ENCODE data around the gene DIPK1B.

Gene DIPK1B

GRCh38 chr9:136720251-136720897 lies 8.0 kb downstream of the DIPK1B start:
- DNase-seq (ENCODE audit: low read depth in 2 of 2): no peak

- DNase-seq (ENCODE audit: low read depth in 2 of 2): no peak
Observed at GRCh38 chr9:136720898-136721338, 8.5 kb downstream of the DIPK1B start.

- no peak for DNase-seq (ENCODE audit: low read depth in 2 of 2)
Observed at GRCh38 chr9:136721339-136722092, 9.1 kb downstream of the DIPK1B start.

GRCh38 chr9:136722093-136722968 lies 10.0 kb downstream of the DIPK1B start:
- no peak for DNase-seq (ENCODE audit: low read depth in 2 of 2)

DNA sequence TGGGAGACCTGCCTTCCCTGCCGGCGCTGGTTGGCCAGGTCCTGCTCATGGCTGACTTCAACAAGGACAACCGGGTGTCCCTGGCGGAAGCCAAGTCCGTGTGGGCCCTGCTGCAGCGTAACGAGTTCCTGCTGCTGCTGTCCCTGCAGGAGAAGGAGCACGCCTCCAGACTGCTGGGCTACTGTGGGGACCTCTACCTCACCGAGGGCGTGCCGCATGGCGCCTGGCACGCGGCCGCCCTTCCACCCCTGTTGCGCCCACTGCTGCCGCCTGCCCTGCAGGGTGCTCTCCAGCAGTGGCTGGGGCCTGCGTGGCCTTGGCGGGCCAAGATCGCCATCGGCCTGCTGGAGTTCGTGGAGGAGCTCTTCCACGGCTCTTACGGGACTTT lies 10.6 kb downstream of the DIPK1B start:
- no peak for DNase-seq (ENCODE audit: low read depth in 2 of 2)

- no peak for DNase-seq (ENCODE audit: low read depth in 2 of 2)
Observed at GRCh38 chr9:136723362-136723976, 11.1 kb downstream of the DIPK1B start.

DNA sequence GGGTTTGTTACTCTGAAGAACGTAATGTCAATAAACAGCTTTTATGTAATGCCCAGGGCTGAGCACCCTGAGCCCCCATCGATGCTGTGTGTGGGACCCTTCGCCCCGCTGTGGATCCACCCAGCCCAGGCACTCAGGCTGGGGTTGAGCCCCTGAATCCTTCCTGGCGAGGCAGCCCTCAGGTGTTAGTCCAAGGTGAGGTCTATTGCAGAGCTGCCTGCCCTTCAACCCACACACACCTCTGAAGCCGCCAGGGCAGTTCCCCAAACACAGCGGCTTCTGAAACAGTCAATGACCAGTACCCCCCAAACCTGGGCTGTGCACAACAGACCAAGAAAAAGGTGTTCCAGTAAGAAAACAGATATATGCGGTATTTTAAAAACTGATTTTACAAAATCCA lies 11.6 kb downstream of the DIPK1B start:
- no peak for DNase-seq (ENCODE audit: low read depth in 2 of 2)

- no peak for DNase-seq (ENCODE audit: low read depth in 2 of 2)
Observed at GRCh38 chr9:136724772-136725171, 12.4 kb downstream of the DIPK1B start.

- no peak for DNase-seq (ENCODE audit: low read depth in 2 of 2)
Observed at GRCh38 chr9:136725612-136726011, 13.2 kb downstream of the DIPK1B start.

DNA sequence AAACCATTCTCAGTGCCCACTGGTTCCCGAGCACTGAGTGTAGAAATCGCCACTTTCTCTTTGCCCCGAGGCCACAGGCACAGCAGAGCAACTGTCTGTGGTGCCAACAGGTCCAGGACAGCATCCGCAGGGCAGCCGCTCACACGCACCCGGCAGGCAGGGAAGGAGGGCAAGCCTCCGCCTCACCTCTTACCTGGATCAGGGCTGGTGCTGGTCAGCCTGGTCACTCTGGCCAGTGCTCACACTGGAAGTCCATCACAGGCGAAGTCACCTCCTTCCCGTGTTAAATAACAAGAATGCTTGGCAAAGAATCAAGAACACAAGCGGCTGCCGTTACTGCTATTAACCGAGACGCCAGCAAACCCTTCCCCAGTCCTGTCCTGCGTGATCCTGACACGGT lies 13.7 kb downstream of the DIPK1B start:
- no peak for DNase-seq (ENCODE audit: low read depth in 2 of 2)

GRCh38 chr9:136726631-136727191 lies 14.3 kb downstream of the DIPK1B start:
- DNase-seq (ENCODE audit: low read depth in 2 of 2): no peak

DNA sequence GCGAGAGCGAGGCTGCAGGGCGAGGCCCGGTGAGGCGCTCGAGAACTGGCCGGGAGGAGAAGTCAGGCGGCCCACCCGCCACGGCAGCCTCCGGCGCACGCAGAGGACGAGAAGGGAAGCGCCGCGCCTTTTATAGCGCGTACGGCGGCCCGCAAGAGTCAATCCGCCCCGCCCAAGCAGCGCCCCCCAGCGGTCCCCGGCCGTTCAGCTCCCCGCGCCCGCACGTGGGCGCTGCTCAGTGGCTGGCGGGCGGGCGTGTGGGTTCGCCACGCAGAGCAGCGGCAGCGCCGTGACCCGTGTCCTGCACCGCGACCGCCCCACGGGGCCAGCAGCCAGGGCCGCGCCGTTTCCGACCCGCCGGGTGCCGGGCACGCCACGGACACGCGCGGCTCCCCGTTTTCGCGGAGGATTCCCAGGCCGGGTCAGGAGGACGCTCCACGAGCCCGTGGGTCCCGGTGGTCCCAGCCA lies 15.7 kb downstream of the DIPK1B start:
- peak; percentile 78 to 89 for DNase-seq (ENCODE audit: low read depth in 2 of 2)

DNA sequence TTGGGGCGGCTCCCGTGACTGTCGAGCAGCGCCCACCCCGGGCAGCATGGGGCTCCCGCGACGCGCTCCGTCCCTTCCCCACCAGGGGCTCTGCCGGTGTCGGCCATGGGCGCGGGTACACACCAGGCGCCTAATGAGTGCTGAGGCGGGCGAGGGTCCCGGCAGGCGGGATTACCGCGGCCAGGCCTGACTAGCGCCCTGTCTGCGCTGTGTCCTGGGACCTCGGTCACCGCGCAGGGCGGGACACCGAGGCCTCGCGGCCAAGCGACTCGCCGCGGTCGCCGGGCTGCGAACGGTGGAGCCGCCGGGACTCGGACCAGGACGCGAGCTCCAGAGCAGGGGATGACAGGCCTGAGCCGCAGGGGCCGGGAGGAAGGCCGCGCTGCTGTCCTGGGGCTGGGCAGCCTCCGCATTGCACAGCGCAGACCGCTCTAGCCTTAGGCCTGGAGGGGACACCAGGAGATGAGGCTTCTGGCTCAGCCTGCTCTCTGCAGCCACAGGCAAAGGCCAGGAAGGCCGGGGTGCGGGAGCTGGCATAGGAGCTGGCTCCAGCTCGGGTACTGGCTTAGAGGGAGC lies 16.3 kb downstream of the DIPK1B start:
- DNase-seq (ENCODE audit: low read depth in 2 of 2): no peak

- DNase-seq (ENCODE audit: low read depth in 2 of 2): no peak
Observed at GRCh38 chr9:136729144-136729543, 16.8 kb downstream of the DIPK1B start.

- no peak for DNase-seq (ENCODE audit: low read depth in 2 of 2)
Observed at GRCh38 chr9:136729926-136730325, 17.6 kb downstream of the DIPK1B start.

- no peak for DNase-seq (ENCODE audit: low read depth in 2 of 2)
Observed at GRCh38 chr9:136732444-136733178, 20.2 kb downstream of the DIPK1B start.

DNA sequence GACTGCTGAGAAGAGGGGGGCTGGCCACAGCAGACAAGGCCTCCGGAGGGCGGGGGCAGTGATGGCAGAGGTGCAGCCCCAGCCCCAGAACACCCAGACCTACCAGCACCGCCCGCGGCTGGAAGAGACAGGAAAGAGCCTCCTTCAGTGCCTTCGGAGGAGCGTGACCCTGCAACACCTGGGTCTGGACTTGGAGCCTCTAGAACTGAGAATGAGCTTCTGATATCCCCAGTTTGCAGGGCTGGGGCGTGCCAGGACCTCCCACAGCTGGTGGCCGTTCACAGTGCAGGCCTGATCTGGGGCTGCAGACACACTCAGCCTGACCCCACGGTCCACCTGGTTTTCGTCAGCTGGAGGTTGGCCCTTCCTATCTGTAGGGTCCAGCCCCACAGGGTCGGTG lies 21.2 kb downstream of the DIPK1B start:
- no peak for DNase-seq (ENCODE audit: low read depth in 2 of 2)

DNA sequence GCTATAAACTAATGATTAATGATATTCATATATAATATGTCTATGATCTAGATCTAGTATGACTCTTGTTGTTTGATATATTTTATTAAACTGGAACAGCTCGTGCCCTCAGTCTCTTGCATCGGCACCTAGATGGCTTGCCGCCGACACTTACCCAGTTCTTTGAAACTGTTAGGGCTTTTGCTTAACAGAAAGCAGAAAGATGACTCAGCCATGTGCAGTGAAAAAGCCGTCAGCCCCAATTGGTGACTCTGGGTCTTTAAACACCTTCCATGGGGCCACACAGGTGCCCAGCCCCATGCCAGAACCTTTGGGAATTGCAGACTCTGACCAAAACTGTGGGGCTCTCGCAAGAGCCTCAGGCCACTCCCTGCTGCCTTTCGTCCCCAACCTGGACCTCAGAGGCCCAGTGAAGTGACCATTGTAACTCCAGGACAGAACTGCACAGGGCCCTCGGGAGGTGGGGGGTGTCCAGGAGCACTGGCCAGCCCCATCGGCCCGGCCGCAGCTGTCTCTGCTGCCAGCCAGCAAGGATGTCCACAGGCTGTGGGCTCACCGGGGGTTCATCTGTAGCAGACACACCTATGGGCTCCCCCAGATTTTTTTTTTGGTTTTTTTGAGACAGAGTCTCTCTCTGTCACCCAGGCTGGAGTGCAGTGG lies 22.6 kb downstream of the DIPK1B start:
- no peak for DNase-seq (ENCODE audit: low read depth in 2 of 2)

- DNase-seq (ENCODE audit: low read depth in 2 of 2): no peak
Observed at GRCh38 chr9:136735812-136736480, 23.6 kb downstream of the DIPK1B start.
